ENCODE data around the gene TET3.
A peak's percentile ranks its signal among the peaks of the same experiment; 100 is the strongest.

The TET3 gene

GRCh38 chr2:73985308-73986084 is 786 bp downstream of the TET3 start:
- Histone ChIP-seq H3K4me2 (ENCODE audit: low read length) (peak overlapping the region; percentile 98), H3K36me3 (ENCODE audit: control insufficient read depth, low read length) (peaks cover 49% of the 10 kb centered on the region), H3K9me2 (replicated peaks; ENCODE audit: control insufficient read depth, low read length) (no peaks in the 10 kb centered on the region), H3K79me2 (ENCODE audit: control insufficient read depth, low read length) (peaks cover 55% of the 10 kb centered on the region), H3K9me3 (ENCODE audit: control insufficient read depth, insufficient read depth, low read length) (no peaks in the 10 kb centered on the region), H3K27ac (ENCODE audit: low read depth, low read length) (peak overlapping the region; percentile 67), H3K4me3 (ENCODE audit: low read length) (peak overlapping the region; percentile 84), H3K27me3 (ENCODE audit: control insufficient read depth, low read length) (0 out of 2 replicates have a peak, but pooled peaks cover 2% of the 10 kb centered on the region), H4K20me1 (ENCODE audit: control insufficient read depth, insufficient read depth, low read depth, low read length) (peaks cover 23% of the 10 kb centered on the region), H3F3A (ENCODE audit: control insufficient read depth, insufficient read depth) (peaks cover 20% of the 10 kb centered on the region), H3K4me1 (ENCODE audit: control insufficient read depth, low read length) (peaks cover 75% of the 10 kb centered on the region)
- no peak for TF ChIP-seq EZH2phosphoT487 (IDR thresholded peaks at IDR 0.05; ENCODE audit: borderline replicate concordance, low read length)
- TF ChIP-seq CTCF (IDR thresholded peaks at IDR 0.05; ENCODE audit: low read depth, low read length, poor library complexity, severe bottlenecking) = no peak

- Histone ChIP-seq H4K20me1 (ENCODE audit: control insufficient read depth, insufficient read depth, low read depth, low read length) (peaks cover 23% of the 10 kb centered on the region), H3K4me2 (ENCODE audit: low read length) (peak overlapping the region; percentile 98), H3K27ac (ENCODE audit: low read depth, low read length) (peak overlapping the region; percentile 67), H3K27me3 (ENCODE audit: control insufficient read depth, low read length) (0 out of 2 replicates have a peak, but pooled peaks cover 2% of the 10 kb centered on the region), H3K79me2 (ENCODE audit: control insufficient read depth, low read length) (peaks cover 61% of the 10 kb centered on the region), H3K9me3 (ENCODE audit: control insufficient read depth, insufficient read depth, low read length) (no peaks in the 10 kb centered on the region), H3K4me1 (ENCODE audit: control insufficient read depth, low read length) (peaks cover 68% of the 10 kb centered on the region), H3K36me3 (ENCODE audit: control insufficient read depth, low read length) (peaks cover 54% of the 10 kb centered on the region), H3K9me2 (replicated peaks; ENCODE audit: control insufficient read depth, low read length) (no peaks in the 10 kb centered on the region), H3K4me3 (ENCODE audit: low read length) (peak overlapping the region; percentile 84), H3F3A (ENCODE audit: control insufficient read depth, insufficient read depth) (peaks cover 20% of the 10 kb centered on the region)
- TF ChIP-seq CTCF (IDR thresholded peaks at IDR 0.05; ENCODE audit: low read depth, low read length, poor library complexity, severe bottlenecking) = no peak
- no peak for TF ChIP-seq EZH2phosphoT487 (IDR thresholded peaks at IDR 0.05; ENCODE audit: borderline replicate concordance, low read length)
These were observed 1.5 kb downstream of the TET3 start for GRCh38 chr2:73986085-73986681.

GRCh38 chr2:73987109-73987947 is 2.6 kb downstream of the TET3 start:
- Histone ChIP-seq H3K27ac (ENCODE audit: low read depth, low read length) (no peak overlapping the region), H3K9me3 (ENCODE audit: control insufficient read depth, insufficient read depth, low read length) (no peaks in the 10 kb centered on the region), H3K4me1 (ENCODE audit: control insufficient read depth, low read length) (peaks cover 61% of the 10 kb centered on the region), H3K79me2 (ENCODE audit: control insufficient read depth, low read length) (peaks cover 72% of the 10 kb centered on the region), H3K9me2 (replicated peaks; ENCODE audit: control insufficient read depth, low read length) (no peaks in the 10 kb centered on the region), H3K4me3 (ENCODE audit: low read length) (peak overlapping the region; percentile 84), H3K27me3 (ENCODE audit: control insufficient read depth, low read length) (0 out of 2 replicates have a peak, but pooled peaks cover 2% of the 10 kb centered on the region), H4K20me1 (ENCODE audit: control insufficient read depth, insufficient read depth, low read depth, low read length) (peaks cover 23% of the 10 kb centered on the region), H3K36me3 (ENCODE audit: control insufficient read depth, low read length) (peaks cover 61% of the 10 kb centered on the region), H3F3A (ENCODE audit: control insufficient read depth, insufficient read depth) (peaks cover 15% of the 10 kb centered on the region), H3K4me2 (ENCODE audit: low read length) (peak overlapping the region; percentile 98)
- no peak for TF ChIP-seq EZH2phosphoT487 (IDR thresholded peaks at IDR 0.05; ENCODE audit: borderline replicate concordance, low read length)
- no peak for TF ChIP-seq CTCF (IDR thresholded peaks at IDR 0.05; ENCODE audit: low read depth, low read length, poor library complexity, severe bottlenecking)
